Psoas muscle (tissue), 8 donors: ENCODE data around the gene HMX1. TPM values are rescaled to one million over a fixed set of nuclear protein-coding genes. Genes with fewer than 3 reads are reported as not detected.

Experiments used
- ATAC-seq, 4 donors: fragments of 200-7000 bp; cut with Tn5 transposase; one replicate each; pipeline ENCODE4 v1.9.1; 2020; ENCODE audit warnings: moderate library complexity in 3 of 4, mild to moderate bottlenecking in 2 of 4
- DNase-seq, 2 donors: peaks; one replicate each; pipeline ENCODE4 v3.0.0-alpha.2; 2020
- H3K27ac ChIP-seq: fragments of 200-600 bp; one replicate; pipeline ENCODE4 v1.8.0; 2022
- H3K27me3 ChIP-seq, 3 donors: fragments of 200-600 bp in 1 of 3; one replicate each; pipeline versions ENCODE4 v1.6.1 to v1.8.0; 2013 to 2022; ENCODE audit warnings: low read length in 2 of 3, mild to moderate bottlenecking in 2 of 3, moderate library complexity in 1 of 3; ENCODE audit not compliant: insufficient read depth in 3 of 3
- H3K36me3 ChIP-seq, 2 donors: fragments of 200-600 bp in 1 of 2; one replicate each; pipeline versions ENCODE4 v1.6.1 to v1.8.0; 2013 to 2022; ENCODE audit warnings: low read depth in 1 of 2, mild to moderate bottlenecking in 1 of 2, moderate library complexity in 1 of 2; ENCODE audit not compliant: insufficient read depth in 1 of 2
- H3K4me1 ChIP-seq: fragments of 200-600 bp; one replicate; pipeline ENCODE4 v1.8.0; 2022
- H3K4me3 ChIP-seq: fragments of 200-600 bp; one replicate; pipeline ENCODE4 v1.8.0; 2022; ENCODE audit warnings: mild to moderate bottlenecking
- H3K9me3 ChIP-seq: fragments of 200-600 bp; one replicate; pipeline ENCODE4 v1.8.0; 2022
- CTCF ChIP-seq: fragments of 200-600 bp; IDR thresholded peaks from one replicate; pipeline ENCODE4 v1.8.0; 2022; ENCODE audit warnings: antibody characterized with exemption
- WGBS, 3 donors: extraction: QIAGEN DNeasy Blood & Tissue Kit; methylation state at CpG; one replicate each; pipeline versions ENCODE4 v1.1.6 to v1.1.7; 2013; 5-methylcytosine and 5-hydroxymethylcytosine counted together
- intact Hi-C, 2 donors: fragments of 100-400 bp; cut with DNase I; formaldehyde crosslinking; loops; one replicate each; pipeline versions ENCODE4 v1.11.0 to v1.14.2; 2022
- polyA plus RNA-seq, 3 donors: library from polyadenylated mRNA; stranded (reverse); fragments of 200-250 nt; gene quantifications; one replicate each; pipeline ENCODE4 v1.2.3, GENCODE V29; 2013
- total RNA-seq, 4 donors: library from RNA; stranded (reverse); fragmentation: NEBNext Ultra II Directional in 2 of 4; extraction: Animal tissue kit (Norgen Biotek cat#: 25700) in 2 of 4; gene quantifications; one replicate each; pipeline versions ENCODE4 v1.2.1 to v1.2.4, GENCODE V29; 2021 to 2023
- donor health status: healthy with polysubstance abuse.
- donor health status: DM: no; HTN: no; CAD: no; lungs with moderate emphysema.
- donor health status: Bipolar disorder and iron deficiency.
- donor health status: healthy.
- donor health status: DM: yes; HTN: yes; CAD: no.
- donor health status: DM: no; HTN: no; CAD: no.
- donor health status: DM: no; HTN: no; CAD: no.
- donor health status: DM: yes; HTN: yes; CAD: no.

Gene HMX1
- total and polyA plus RNA-seq, 7 donors: not detected

GRCh38 chr4:8867624-8868320 lies 3.9 kb downstream of the HMX1 start:
- H3K36me3 ChIP-seq: no peaks in the 10 kb centered on the region
- no peak for DNase-seq
- peaks cover 0 to 97% (median 54%) of the 10 kb centered on the region in 3 donors for H3K27me3 ChIP-seq
- no peaks in the 10 kb centered on the region for H3K4me1 ChIP-seq
- no peaks in the 10 kb centered on the region for H3K9me3 ChIP-seq
- no peak for TF ChIP-seq CTCF
- ATAC-seq: no peak
- H3K27ac ChIP-seq: no peak overlapping the region
- intact Hi-C loops: no loop called here
- H3K4me3 ChIP-seq: no peak overlapping the region
- WGBS, 3 donors: 2% methylated on average over 63 to 90 of the region's 90 CpGs

- WGBS, 3 donors: 10 to 14% (median 10%) methylated on average over 33 to 42 of the region's 42 CpGs
- H3K27me3 ChIP-seq: peaks cover 0 to 97% (median 51%) of the 10 kb centered on the region in 3 donors
- DNase-seq (no peak), ATAC-seq (no peak)
- H3K36me3 ChIP-seq: no peaks in the 10 kb centered on the region
- H3K4me3 ChIP-seq: no peak overlapping the region
- no peak for TF ChIP-seq CTCF
- no peak overlapping the region for H3K27ac ChIP-seq
- intact Hi-C loops: no loop called here
- no peaks in the 10 kb centered on the region for H3K4me1 ChIP-seq
- no peaks in the 10 kb centered on the region for H3K9me3 ChIP-seq
Observed at GRCh38 chr4:8866828-8867623, 4.6 kb downstream of the HMX1 start.

- 28 to 29% (median 29%) methylated on average over 12 of the region's 12 CpGs for WGBS, 3 donors
- Histone ChIP-seq H3K4me1 (no peaks in the 10 kb centered on the region), H3K27ac (no peak overlapping the region), H3K27me3 (peaks cover 0 to 99% (median 56%) of the 10 kb centered on the region in 3 donors), H3K36me3 (no peaks in the 10 kb centered on the region), H3K4me3 (no peak overlapping the region), H3K9me3 (no peaks in the 10 kb centered on the region)
- ATAC-seq (no peak), DNase-seq (no peak)
- TF ChIP-seq CTCF: no peak
- intact Hi-C loops: no loop called here
Observed at GRCh38 chr4:8866421-8866820, 5.2 kb downstream of the HMX1 start.

GRCh38 chr4:8865681-8866310 lies 5.8 kb downstream of the HMX1 start:
- H3K4me1 ChIP-seq: no peaks in the 10 kb centered on the region
- no peak for ATAC-seq
- 46 to 51% (median 49%) methylated on average over 18 of the region's 18 CpGs for WGBS, 3 donors
- intact Hi-C loops: no loop called here
- H3K9me3 ChIP-seq: no peaks in the 10 kb centered on the region
- H3K27me3 ChIP-seq: peaks cover 0 to 99% (median 54%) of the 10 kb centered on the region in 3 donors
- TF ChIP-seq CTCF: no peak
- no peak overlapping the region for H3K27ac ChIP-seq
- no peak for DNase-seq
- H3K4me3 ChIP-seq: no peak overlapping the region
- H3K36me3 ChIP-seq: no peaks in the 10 kb centered on the region
